ENCODE data around the gene MN1. TPM values are rescaled to one million over a fixed set of nuclear protein-coding genes. Genes with fewer than 3 reads are reported as not detected.

Gene MN1
- total and polyA plus RNA-seq, 2 of the 8 experiments (the other 6 are each of a cell fraction or from before 2014, with no cell fraction given), result 3.1 to 4.9 TPM

DNA sequence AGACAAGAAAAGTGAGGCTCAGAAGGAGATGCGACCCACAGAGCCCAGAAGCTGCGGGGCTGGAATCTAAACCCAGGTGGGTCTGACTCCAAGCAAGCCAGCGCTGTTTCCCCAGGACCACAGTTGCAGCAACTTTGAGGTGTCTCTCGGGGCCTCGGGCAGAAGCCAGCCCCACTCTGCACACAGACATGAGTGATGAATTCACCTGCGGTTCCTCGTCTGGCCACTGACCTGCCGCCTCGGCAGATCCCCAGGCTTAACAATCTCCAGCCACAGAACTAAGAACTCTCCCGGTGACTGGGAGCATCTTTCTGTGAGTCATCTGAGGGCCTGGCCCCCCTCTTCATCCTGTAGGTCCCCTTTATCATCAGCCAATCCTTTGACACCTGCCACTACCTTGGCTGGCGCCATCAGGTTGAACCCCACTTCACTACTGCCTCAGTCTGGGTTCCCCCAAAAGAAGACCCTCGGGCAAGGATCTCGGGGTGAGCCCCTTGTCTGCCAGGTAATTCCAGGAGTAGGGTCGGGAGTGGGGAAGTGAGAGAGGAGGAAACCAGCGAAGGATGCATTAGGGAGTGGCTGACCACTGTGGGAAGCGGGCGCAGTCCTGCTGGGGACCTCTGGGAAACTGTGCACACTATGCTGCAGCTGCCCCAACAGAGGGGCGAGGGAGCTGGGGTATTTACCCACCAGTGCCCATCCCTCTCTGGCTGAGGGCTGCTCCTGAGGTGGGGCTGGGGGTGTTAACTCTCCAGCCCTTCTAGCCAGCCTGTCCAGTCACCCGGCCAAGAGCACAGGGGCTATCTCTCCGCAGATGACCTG, 33.0 kb upstream of the MN1 start (continued):
- TF ChIP-seq CHD7 (IDR thresholded peaks at IDR 0.05; ENCODE audit: insufficient replicate concordance, low read length) (no peak), TAF7 (optimal IDR thresholded peaks at IDR 0.05; ENCODE audit: borderline replicate concordance, low read depth, low read length) (no peak), RXRA (IDR thresholded peaks at IDR 0.05; ENCODE audit: insufficient read depth, low read depth, low read length) (no peak)
